ENCODE measurements around the gene HK1.
A peak's percentile ranks its signal among the peaks of the same experiment; 100 is the strongest.

HK1 gene

DNA sequence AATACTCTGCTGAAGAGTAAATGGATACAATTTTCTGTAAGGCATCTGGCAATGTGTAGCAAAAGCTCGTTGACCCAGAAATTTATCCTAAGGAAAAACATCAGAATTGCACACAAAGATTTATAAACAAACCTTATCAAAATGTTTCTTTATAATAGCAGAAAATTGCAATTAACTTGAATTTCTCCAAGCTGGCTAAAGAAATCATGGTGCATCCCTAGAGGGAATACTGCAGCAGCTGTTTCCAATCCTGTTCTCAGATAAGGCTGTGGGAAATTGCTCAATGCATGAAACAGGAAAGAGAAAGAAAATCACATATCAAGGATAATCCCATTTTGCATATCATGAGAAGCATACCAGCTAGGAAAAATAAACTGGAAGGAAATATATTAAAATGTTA lies 119.7 kb downstream of the HK1 start:
- H3K4me3 Mint-ChIP-seq: no peak overlapping the region
- no peaks in the 10 kb centered on the region for H3K27me3 Mint-ChIP-seq
- H3K4me1 Mint-ChIP-seq: no peaks in the 10 kb centered on the region
- peaks cover 53% of the 10 kb centered on the region for H3K36me3 Mint-ChIP-seq
- H3K9me3 Mint-ChIP-seq: no peaks in the 10 kb centered on the region
- H3K27ac Mint-ChIP-seq: no peak overlapping the region
- no peak for ATAC-seq

DNA sequence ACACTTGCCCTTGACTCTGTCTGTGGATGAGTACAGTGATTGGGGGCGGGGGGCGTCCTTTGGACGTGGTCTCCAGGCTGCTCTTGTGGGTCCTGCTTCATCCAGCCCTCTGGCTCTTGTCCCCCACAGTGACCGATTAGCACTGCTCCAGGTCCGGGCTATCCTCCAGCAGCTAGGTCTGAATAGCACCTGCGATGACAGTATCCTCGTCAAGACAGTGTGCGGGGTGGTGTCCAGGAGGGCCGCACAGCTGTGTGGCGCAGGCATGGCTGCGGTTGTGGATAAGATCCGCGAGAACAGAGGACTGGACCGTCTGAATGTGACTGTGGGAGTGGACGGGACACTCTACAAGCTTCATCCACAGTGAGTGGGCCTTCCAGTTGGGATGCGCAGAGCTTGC lies 120.2 kb downstream of the HK1 start:
- Mint-ChIP-seq H3K27ac (no peak overlapping the region), H3K4me3 (no peak overlapping the region), H3K36me3 (peaks cover 53% of the 10 kb centered on the region), H3K4me1 (no peaks in the 10 kb centered on the region), H3K27me3 (no peaks in the 10 kb centered on the region), H3K9me3 (no peaks in the 10 kb centered on the region)
- no peak for ATAC-seq

DNA sequence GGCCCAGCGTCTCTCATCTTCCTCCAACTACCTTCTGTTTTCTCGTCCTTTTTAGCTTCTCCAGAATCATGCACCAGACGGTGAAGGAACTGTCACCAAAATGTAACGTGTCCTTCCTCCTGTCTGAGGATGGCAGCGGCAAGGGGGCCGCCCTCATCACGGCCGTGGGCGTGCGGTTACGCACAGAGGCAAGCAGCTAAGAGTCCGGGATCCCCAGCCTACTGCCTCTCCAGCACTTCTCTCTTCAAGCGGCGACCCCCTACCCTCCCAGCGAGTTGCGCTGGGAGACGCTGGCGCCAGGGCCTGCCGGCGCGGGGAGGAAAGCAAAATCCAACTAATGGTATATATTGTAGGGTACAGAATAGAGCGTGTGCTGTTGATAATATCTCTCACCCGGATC lies 122.6 kb downstream of the HK1 start:
- no peaks in the 10 kb centered on the region for H3K4me1 Mint-ChIP-seq
- H3K36me3 Mint-ChIP-seq: peaks cover 58% of the 10 kb centered on the region
- ATAC-seq: no peak
- H3K27me3 Mint-ChIP-seq: no peaks in the 10 kb centered on the region
- H3K4me3 Mint-ChIP-seq: no peak overlapping the region
- no peak overlapping the region for H3K27ac Mint-ChIP-seq
- no peaks in the 10 kb centered on the region for H3K9me3 Mint-ChIP-seq

DNA sequence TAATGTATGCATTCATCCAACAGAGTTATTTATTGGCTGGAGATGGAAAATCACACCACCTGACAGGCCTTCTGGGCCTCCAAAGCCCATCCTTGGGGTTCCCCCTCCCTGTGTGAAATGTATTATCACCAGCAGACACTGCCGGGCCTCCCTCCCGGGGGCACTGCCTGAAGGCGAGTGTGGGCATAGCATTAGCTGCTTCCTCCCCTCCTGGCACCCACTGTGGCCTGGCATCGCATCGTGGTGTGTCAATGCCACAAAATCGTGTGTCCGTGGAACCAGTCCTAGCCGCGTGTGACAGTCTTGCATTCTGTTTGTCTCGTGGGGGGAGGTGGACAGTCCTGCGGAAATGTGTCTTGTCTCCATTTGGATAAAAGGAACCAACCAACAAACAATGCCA lies 123.1 kb downstream of the HK1 start:
- ATAC-seq: no peak
- no peaks in the 10 kb centered on the region for H3K27me3 Mint-ChIP-seq
- peaks cover 3% of the 10 kb centered on the region for H3K4me1 Mint-ChIP-seq
- H3K4me3 Mint-ChIP-seq: no peak overlapping the region
- no peak overlapping the region for H3K27ac Mint-ChIP-seq
- no peaks in the 10 kb centered on the region for H3K9me3 Mint-ChIP-seq
- H3K36me3 Mint-ChIP-seq: peaks cover 58% of the 10 kb centered on the region

DNA sequence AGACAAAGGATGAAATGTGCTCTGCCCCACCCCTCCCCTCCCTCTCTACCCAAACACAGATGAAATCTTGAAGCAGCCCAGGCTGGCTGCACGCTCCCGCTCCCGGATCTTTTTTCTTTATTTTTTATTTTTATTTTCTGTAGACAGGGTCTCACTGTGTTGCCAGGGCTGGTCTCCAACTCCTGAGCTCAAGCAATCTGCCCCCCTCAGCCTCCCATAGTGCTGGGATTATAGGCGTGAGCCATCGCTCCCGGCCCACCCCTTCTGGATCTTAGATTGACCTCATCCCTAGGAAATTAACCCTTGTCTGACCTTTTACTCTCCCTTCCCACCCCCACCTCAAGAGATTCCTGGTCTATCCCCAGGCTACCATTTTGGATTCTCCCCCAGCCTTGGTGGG lies 124.1 kb downstream of the HK1 start:
- no peaks in the 10 kb centered on the region for H3K27me3 Mint-ChIP-seq
- H3K9me3 Mint-ChIP-seq: no peaks in the 10 kb centered on the region
- no peak overlapping the region for H3K27ac Mint-ChIP-seq
- H3K4me1 Mint-ChIP-seq: peaks cover 8% of the 10 kb centered on the region
- peaks cover 58% of the 10 kb centered on the region for H3K36me3 Mint-ChIP-seq
- ATAC-seq: no peak
- H3K4me3 Mint-ChIP-seq: no peak overlapping the region

DNA sequence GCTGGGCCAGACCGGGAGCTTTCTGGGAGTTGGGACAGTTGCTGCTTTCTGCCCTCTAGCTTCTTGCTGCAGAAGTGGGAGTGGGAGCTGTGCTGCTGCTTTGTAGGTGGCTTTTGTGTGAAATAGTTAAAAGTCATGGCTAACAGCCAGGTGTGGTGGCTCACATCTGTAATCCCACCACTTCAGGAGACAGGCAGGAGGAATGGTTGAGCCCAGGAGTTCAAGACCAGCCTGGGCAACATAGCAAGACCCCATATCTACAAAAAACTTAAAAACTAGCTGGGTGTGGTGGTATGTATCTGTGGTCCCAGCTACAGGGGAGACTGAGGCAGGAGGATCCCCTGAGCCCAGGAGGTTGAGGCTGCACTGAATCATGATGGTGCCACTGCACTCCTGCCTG lies 124.8 kb downstream of the HK1 start:
- Mint-ChIP-seq H3K4me1 (peaks cover 15% of the 10 kb centered on the region), H3K27ac (no peak overlapping the region), H3K4me3 (no peak overlapping the region), H3K9me3 (no peaks in the 10 kb centered on the region), H3K27me3 (no peaks in the 10 kb centered on the region), H3K36me3 (peaks cover 58% of the 10 kb centered on the region)
- no peak for ATAC-seq

DNA sequence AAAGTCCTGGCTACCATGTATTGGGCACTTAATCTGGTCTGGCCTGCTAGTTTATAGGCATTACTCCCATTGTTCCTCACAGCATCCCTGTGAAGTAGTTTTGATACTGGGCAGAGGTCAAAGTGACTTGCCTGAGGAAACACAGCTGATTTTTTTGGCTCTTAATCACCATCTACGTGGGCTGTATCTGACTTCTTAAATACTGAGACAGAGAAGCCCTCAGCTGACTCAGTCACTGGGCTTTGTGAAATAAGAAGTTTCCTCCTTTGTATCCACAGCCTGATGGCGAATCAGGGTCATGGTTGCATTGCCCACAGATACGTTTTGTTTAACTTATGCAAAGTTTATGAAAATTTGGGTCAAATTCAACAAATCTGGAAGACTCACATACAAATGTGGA lies 125.2 kb downstream of the HK1 start:
- Mint-ChIP-seq H3K27me3 (no peaks in the 10 kb centered on the region), H3K4me3 (no peak overlapping the region), H3K4me1 (peaks cover 19% of the 10 kb centered on the region), H3K27ac (no peak overlapping the region), H3K36me3 (peaks cover 55% of the 10 kb centered on the region), H3K9me3 (no peaks in the 10 kb centered on the region)
- no peak for ATAC-seq

DNA sequence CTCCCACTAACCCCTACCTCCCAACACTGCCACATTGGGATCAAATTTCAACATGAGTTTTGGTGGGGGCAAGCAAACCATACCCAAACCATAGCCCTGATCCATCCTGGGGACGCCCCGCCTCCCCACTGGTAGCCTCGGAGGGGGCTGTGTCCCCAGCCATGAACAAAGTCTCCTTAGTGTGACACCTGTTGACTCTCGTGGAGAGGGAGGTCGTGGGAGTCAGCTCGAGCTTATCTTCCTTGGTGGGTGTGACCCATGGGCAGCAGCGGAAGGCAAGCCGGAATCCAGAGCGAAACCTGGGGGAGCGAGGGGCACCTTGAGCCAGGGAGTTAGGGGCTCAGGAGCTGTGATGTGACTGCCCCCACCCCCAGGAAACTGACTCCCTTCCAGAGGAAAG lies 126.5 kb downstream of the HK1 start:
- H3K36me3 Mint-ChIP-seq: peaks cover 45% of the 10 kb centered on the region
- peaks cover 30% of the 10 kb centered on the region for H3K4me1 Mint-ChIP-seq
- H3K27ac Mint-ChIP-seq: no peak overlapping the region
- H3K27me3 Mint-ChIP-seq: no peaks in the 10 kb centered on the region
- no peaks in the 10 kb centered on the region for H3K9me3 Mint-ChIP-seq
- ATAC-seq: no peak
- H3K4me3 Mint-ChIP-seq: no peak overlapping the region

DNA sequence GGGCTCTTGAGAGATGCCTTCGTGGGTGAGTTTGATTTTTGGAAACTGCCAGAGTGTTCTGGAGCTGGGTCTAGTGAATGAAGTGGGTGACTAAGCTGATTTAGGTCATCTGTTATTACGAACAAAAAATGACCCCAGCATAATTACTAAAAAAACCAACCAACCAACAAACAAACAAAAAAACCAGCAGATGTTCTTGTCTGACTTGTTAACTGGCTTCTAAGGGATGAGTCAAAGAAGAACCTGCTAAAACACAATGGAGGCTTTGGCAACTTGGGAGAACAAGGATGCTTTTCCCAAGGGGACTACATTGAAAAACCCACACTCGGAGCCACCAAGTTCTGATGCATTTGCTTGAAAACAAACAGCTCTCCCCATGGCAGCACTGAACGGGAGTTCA lies 126.9 kb downstream of the HK1 start:
- H3K4me3 Mint-ChIP-seq: no peak overlapping the region
- peaks cover 35% of the 10 kb centered on the region for H3K4me1 Mint-ChIP-seq
- ATAC-seq: no peak
- H3K9me3 Mint-ChIP-seq: no peaks in the 10 kb centered on the region
- no peaks in the 10 kb centered on the region for H3K27me3 Mint-ChIP-seq
- H3K36me3 Mint-ChIP-seq: peaks cover 41% of the 10 kb centered on the region
- no peak overlapping the region for H3K27ac Mint-ChIP-seq

DNA sequence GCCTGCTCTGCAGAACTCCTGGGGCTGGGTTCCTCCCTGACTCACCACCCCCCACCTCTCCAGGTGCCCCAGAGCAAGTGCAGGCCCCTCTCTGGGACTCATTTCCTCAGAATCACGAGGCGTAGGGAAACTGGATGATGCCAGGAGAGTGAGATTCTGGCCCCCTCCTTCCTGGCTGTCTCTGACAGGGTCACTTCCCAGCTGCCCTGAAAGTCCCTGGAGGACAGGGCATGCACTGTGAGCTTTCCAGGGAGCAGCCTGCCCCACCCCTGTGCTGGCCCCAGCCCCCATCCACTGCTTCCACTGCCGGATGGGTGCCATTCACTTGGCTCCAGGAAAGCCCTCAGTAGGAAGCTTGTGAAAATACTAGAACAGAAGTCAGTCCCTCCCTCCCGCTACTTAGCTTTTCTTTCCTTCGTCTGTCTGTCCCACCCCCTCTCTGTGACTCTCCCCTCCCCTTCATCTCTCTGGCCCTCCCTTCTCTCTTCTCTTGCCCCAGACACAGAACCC lies 128.1 kb downstream of the HK1 start:
- Mint-ChIP-seq H3K4me1 (peaks cover 44% of the 10 kb centered on the region), H3K4me3 (no peak overlapping the region), H3K9me3 (no peaks in the 10 kb centered on the region), H3K36me3 (peaks cover 30% of the 10 kb centered on the region), H3K27ac (peak overlapping the region; percentile 12), H3K27me3 (no peaks in the 10 kb centered on the region)
- no peak for ATAC-seq

DNA sequence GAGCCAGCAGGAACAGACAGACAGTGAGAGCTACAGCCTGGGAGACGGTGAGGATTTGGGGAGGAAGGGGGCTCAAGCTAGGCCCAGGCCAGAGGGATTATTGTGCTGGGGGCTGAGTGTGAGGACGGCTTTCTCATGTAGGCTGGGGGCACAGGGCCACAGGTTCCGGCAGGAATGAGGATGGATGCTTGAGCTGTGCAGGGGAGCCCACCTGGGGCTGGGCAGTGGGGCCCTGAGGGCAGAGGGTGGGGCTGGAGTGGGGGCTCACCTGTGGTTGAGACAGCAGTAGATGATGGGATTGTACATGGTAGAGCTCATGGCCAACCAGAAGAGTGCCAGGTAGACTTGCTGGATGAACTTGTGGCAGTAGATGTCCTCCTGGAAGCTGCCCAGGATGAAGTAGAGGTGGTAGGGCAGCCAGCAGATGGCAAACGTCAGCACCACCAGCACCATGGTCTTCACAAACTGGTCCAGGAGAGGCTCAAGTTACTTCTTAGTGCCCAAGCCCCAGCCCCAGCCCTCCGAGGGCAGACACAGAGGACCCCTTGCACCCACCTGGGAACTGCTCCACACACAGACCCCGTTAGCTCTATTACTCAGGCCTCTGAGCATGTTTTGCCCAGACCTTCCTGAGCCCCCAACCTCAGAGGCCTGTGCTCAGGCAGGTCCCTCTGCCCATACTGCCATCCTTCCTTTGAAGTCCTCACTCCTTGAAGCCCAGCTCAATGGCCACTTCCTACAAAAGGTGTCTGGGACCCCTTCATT lies 128.7 kb downstream of the HK1 start:
- Mint-ChIP-seq H3K9me3 (no peaks in the 10 kb centered on the region), H3K4me1 (peaks cover 44% of the 10 kb centered on the region), H3K36me3 (peaks cover 24% of the 10 kb centered on the region), H3K27ac (peak overlapping the region; percentile 88), H3K4me3 (no peak overlapping the region), H3K27me3 (no peaks in the 10 kb centered on the region)
- ATAC-seq: no peak

DNA sequence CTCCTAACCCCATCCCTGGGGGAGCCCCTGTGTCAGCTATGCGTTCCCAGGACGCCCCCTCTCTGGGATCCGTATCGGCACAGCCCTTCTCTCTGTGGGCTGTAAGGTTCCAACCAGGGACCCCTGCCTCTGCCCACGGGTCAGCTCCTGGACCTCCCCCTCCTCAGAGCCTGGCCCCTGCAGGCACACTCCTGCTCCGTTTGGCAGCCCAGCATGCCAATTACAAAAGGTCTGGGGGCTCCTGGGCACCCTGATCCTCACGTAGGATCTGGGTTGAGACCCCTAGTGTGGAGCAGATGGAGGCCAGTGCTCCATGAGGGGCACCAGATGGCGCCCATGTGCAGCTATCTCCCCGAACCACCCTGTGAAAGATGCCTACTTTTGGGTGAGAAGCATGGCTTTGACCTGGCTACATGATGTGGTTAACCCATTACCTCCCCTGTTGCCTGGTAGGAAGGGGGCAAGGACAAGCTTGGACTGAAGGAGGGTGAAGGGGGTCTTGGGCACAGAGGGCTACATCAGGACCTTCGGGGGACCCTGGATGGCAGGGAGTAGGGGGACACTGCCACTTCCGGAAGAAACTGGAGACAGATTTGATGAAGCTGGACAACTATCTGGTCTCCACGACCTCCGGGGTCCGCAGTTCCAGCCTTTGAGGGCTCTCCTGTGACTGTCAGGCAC lies 129.5 kb downstream of the HK1 start:
- no peak for ATAC-seq
- Mint-ChIP-seq H3K4me3 (peak overlapping the region; percentile 72), H3K27me3 (no peaks in the 10 kb centered on the region), H3K9me3 (no peaks in the 10 kb centered on the region), H3K4me1 (peaks cover 44% of the 10 kb centered on the region), H3K27ac (peak overlapping the region; percentile 88), H3K36me3 (peaks cover 16% of the 10 kb centered on the region)

DNA sequence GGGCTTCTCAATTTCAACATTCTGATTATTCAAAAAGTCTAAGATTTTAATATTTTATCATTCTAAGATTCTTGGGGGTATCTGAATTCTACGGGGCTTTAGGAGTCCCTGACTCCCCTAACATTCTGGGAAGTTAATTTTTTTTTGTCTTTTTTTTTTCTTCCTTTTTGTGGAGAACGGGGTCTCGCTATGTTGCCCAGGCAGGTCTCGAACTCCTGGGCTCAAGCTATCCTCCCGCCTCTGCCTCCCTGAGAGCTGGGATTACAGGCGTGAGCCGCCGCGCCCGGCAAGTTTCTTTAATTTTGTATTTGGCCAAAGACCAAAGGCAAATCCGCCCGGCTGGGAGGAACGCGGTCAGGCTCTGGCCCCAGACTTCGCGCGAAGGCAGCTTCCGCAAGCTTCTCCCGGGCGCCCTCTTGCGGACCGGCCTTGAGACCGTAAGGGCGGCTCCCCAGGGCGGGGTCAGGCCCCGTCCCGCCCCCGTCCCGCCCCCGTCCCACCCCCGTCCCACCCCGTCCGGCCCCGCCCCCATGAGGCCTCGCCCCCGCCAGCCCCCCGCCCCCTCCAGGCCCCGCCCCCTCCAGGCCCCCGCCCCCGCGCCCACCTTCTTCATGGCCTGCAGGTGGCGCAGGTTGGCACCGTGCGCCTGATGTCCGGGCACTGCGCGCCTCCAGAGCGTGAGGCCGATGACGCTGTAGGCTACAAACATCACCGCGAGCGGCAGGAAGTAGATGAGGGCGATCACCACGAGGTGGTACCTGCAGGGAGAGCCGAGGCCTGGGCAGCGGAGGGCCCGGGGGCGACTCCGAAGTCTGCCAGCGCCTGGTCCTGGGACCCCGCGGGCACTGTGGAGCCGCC lies 130.3 kb downstream of the HK1 start:
- peak; percentile 91 for ATAC-seq
- Mint-ChIP-seq H3K27ac (peak overlapping the region; percentile 88), H3K9me3 (no peaks in the 10 kb centered on the region), H3K36me3 (peaks cover 13% of the 10 kb centered on the region), H3K27me3 (no peaks in the 10 kb centered on the region), H3K4me3 (peak overlapping the region; percentile 79), H3K4me1 (peaks cover 51% of the 10 kb centered on the region)

DNA sequence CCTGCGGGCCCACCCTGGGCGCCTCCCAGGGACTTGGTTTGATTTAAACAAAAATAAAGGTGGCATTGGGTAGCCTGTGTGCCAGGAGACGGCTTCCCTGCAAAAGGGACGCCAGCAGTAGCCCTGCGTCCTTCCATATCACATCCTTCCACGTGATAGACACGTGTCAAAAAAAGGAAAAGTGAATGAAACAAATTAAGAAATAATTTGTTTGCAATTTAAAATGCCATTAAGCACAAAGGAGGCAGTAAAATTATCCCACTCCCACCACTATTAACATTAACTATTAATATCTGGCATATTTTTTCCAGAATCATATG lies 130.8 kb downstream of the HK1 start:
- H3K27ac Mint-ChIP-seq: peak overlapping the region; percentile 88
- H3K4me3 Mint-ChIP-seq: peak overlapping the region; percentile 64
- peaks cover 51% of the 10 kb centered on the region for H3K4me1 Mint-ChIP-seq
- no peaks in the 10 kb centered on the region for H3K9me3 Mint-ChIP-seq
- ATAC-seq: no peak
- H3K27me3 Mint-ChIP-seq: no peaks in the 10 kb centered on the region
- H3K36me3 Mint-ChIP-seq: peaks cover 10% of the 10 kb centered on the region

DNA sequence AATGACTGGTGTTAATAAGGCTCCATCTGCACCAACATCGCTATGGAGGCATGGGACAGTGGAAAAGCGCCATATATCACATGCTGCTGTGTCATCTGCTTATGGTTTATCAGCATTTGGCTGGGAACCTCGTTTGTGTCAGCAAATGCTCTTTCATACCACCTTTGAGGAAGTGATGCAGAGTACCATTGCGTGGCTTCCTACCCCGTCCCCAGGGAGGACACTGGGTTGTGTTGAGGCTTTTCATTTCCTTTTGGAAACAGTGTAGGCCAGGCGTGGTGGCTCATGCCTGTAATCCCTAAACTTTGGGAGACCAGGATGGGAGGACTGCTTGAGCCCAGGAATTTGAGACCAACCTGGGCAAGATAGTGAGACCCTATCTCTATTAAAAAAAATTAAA lies 131.7 kb downstream of the HK1 start:
- ATAC-seq: peak; percentile 77
- Mint-ChIP-seq H3K27me3 (peaks cover 2% of the 10 kb centered on the region), H3K36me3 (peaks cover 1% of the 10 kb centered on the region), H3K4me3 (peak overlapping the region; percentile 15), H3K27ac (peak overlapping the region; percentile 88), H3K9me3 (no peaks in the 10 kb centered on the region), H3K4me1 (peaks cover 51% of the 10 kb centered on the region)

Data from stimulated activated memory B cell treated with anti-CD40 and anti-IgM and Interleukin-4, amounts not matched to agents 10 μg/mL and 1 μg/mL and 100 μg/mL, for 72 hours (primary cell).